A549 (cell line): ENCODE results near the gene TMEM9. TPM values are rescaled to one million over a fixed set of nuclear protein-coding genes. Genes with fewer than 3 reads are reported as not detected.

Experiments
- ATAC-seq, 2 experiments: fragments of 200-7000 bp in 1 of 2; fragments of >200 bp in 1 of 2; cut with Nextera tagmentation in 1 of 2; cut with Tn5 transposase in 1 of 2; 3 replicates each; pipeline versions ENCODE4 v1.8.0 to v1.9.1; 2018 to 2020; ENCODE audit warnings: mild to moderate bottlenecking in 1 of 2, moderate library complexity in 1 of 2
- CTCF ChIA-PET: fragments of 300-600 bp; sonication (Branson Sonifier 250); formaldehyde crosslinking; extraction: SDS; loops from one replicate; lab custom pipeline; 2021; ENCODE audit warnings: antibody characterized with exemption, inconsistent platforms; lab: Yijun Ruan, JAX
- POLR2A ChIA-PET: fragments of 350-600 bp; formaldehyde crosslinking; extraction: SDS; loops from one replicate; lab custom pipeline; 2021; ENCODE audit warnings: antibody characterized with exemption, inconsistent platforms; lab: Yijun Ruan, JAX
- DNase-seq, 2 experiments: peaks; one replicate each; pipeline versions ENCODE4 v3.0.0 to v3.0.0-alpha.2; 2011 to 2016; ENCODE audit warnings: low read depth in 1 of 2, low spot score in 1 of 2
- FAIRE-seq: peaks from 2 replicates; lab custom pipeline; 2011; peaks lifted over from hg19 to GRCh38; lab: Jason Lieb, UNC
- H3K27ac ChIP-seq, 2 experiments: fragments of >200 bp; sonication (Bioruptor Twin); formaldehyde crosslinking; 3 replicates each; pipeline ENCODE4 v1.5.1; 2016 to 2017
- H3K4me1 ChIP-seq: fragments of >200 bp; sonication (Bioruptor Twin); formaldehyde crosslinking; 3 replicates; pipeline ENCODE4 v1.6.1; 2016
- H3K4me2 ChIP-seq: fragments of >200 bp; sonication (Bioruptor Twin); formaldehyde crosslinking; 3 replicates; pipeline ENCODE4 v1.6.1; 2016
- H3K4me3 ChIP-seq: fragments of >200 bp; sonication (Bioruptor Twin); formaldehyde crosslinking; 3 replicates; pipeline ENCODE4 v1.5.1; 2016
- H3K9me3 ChIP-seq: fragments of >200 bp; sonication (Bioruptor Twin); formaldehyde crosslinking; 3 replicates; pipeline ENCODE4 v1.6.1; 2016
- BHLHE40 ChIP-seq: IDR thresholded peaks from 2 replicates; pipeline ENCODE4 v1.6.1; 2012; ENCODE audit warnings: low read depth, low read length, inconsistent platforms
- CHD4 ChIP-seq: fragments of 200-600 bp; sonication (generic); IDR thresholded peaks from 2 replicates; pipeline ENCODE4 v1.6.1; 2016; ENCODE audit warnings: antibody characterized with exemption, mild to moderate bottlenecking, borderline replicate concordance
- ESRRA ChIP-seq: fragments of 150-350 bp; IDR thresholded peaks from 2 replicates; pipeline ENCODE4 v1.6.1; 2014; ENCODE audit warnings: mild to moderate bottlenecking, low read length, borderline replicate concordance
- GATA3 ChIP-seq: IDR thresholded peaks from 2 replicates; pipeline ENCODE4 v1.6.1; 2012; ENCODE audit warnings: borderline replicate concordance
- HDAC2 ChIP-seq: fragments of 200-600 bp; sonication (generic); IDR thresholded peaks from 2 replicates; pipeline ENCODE4 v1.6.1; 2016
- HEYL ChIP-seq: fragments of 250-450 bp; sonication (Bioruptor Pico); IDR thresholded peaks from 2 replicates; pipeline ENCODE4 v1.8.0; 2021; ENCODE audit warnings: mild to moderate bottlenecking, moderate library complexity
- HOXB13 ChIP-seq: fragments of 250-450 bp; sonication (Bioruptor Pico); IDR thresholded peaks from 2 replicates; pipeline ENCODE4 v1.5.0; 2020; ENCODE audit warnings: low read depth, mild to moderate bottlenecking, moderate library complexity
- HOXB5 ChIP-seq: fragments of 250-450 bp; sonication (Bioruptor Pico); IDR thresholded peaks from 2 replicates; pipeline ENCODE4 v1.5.0; 2020; ENCODE audit warnings: mild to moderate bottlenecking, moderate library complexity
- JUN ChIP-seq, 2 experiments: fragments of >200 bp; sonication (Bioruptor Twin); formaldehyde crosslinking; IDR thresholded peaks; 2 replicates in 1 of 2; 3 replicates in 1 of 2; pipeline ENCODE4 v1.6.1; 2016 to 2017
- KDM1A ChIP-seq: fragments of 200-600 bp; sonication (generic); IDR thresholded peaks from 2 replicates; pipeline ENCODE4 v1.6.1; 2016; ENCODE audit warnings: low read depth, mild to moderate bottlenecking
- KDM5A ChIP-seq: fragments of 200-600 bp; sonication (generic); IDR thresholded peaks from 2 replicates; pipeline ENCODE4 v1.6.1; 2016; ENCODE audit warnings: antibody characterized with exemption, mild to moderate bottlenecking
- MAFK ChIP-seq: fragments of 450-650 bp; IDR thresholded peaks from 2 replicates; pipeline ENCODE4 v1.6.1; 2014; ENCODE audit not compliant: partially characterized antibody
- MYC ChIP-seq: IDR thresholded peaks from 2 replicates; pipeline ENCODE4 v1.6.1; 2012; ENCODE audit warnings: mild to moderate bottlenecking, inconsistent platforms, low read length, improper control_type of control experiment, borderline replicate concordance
- NFE2L2 ChIP-seq: fragments of 150-350 bp; conservative IDR thresholded peaks from 2 replicates; pipeline ENCODE4 v1.6.1; 2014; ENCODE audit warnings: low read length
- NR3C1 ChIP-seq: fragments of >200 bp; sonication (Bioruptor Twin); formaldehyde crosslinking; IDR thresholded peaks from 3 replicates; pipeline ENCODE4 v1.6.1; 2017
- RARB ChIP-seq: fragments of 250-450 bp; sonication (Bioruptor Pico); IDR thresholded peaks from 2 replicates; pipeline ENCODE4 v1.8.0; 2021; ENCODE audit warnings: mild to moderate bottlenecking, moderate library complexity
- RFX5 ChIP-seq: fragments of 450-650 bp; IDR thresholded peaks from 2 replicates; pipeline ENCODE4 v1.7.1; 2014; ENCODE audit warnings: antibody characterized with exemption, mild to moderate bottlenecking, moderate library complexity
- RNF2 ChIP-seq: fragments of 200-600 bp; sonication (generic); IDR thresholded peaks from 2 replicates; pipeline ENCODE4 v1.6.1; 2016; ENCODE audit warnings: low read depth, mild to moderate bottlenecking, antibody characterized with exemption, moderate library complexity, borderline replicate concordance
- SMC3 ChIP-seq: fragments of >200 bp; sonication (Bioruptor Twin); formaldehyde crosslinking; IDR thresholded peaks from 3 replicates; pipeline ENCODE4 v1.6.1; 2018; ENCODE audit warnings: inconsistent platforms
- SREBF2 ChIP-seq: fragments of 450-650 bp; IDR thresholded peaks from 2 replicates; pipeline ENCODE4 v1.6.1; 2014; ENCODE audit warnings: mild to moderate bottlenecking, moderate library complexity
- TP53 ChIP-seq: fragments of 250-450 bp; sonication (Bioruptor Pico); IDR thresholded peaks from 2 replicates; pipeline ENCODE4 v1.5.0; 2021; ENCODE audit warnings: mild to moderate bottlenecking, moderate library complexity
- ZNF302 ChIP-seq: fragments of 250-450 bp; sonication (Bioruptor Pico); IDR thresholded peaks from 2 replicates; pipeline ENCODE4 v1.9.0; 2021; ENCODE audit warnings: inconsistent platforms, mild to moderate bottlenecking, moderate library complexity
- WGBS: methylation state at CpG from one replicate; pipeline ENCODE4 v1.1.6; 2017; ENCODE audit errors: missing lambda C conversion rate; 5-methylcytosine and 5-hydroxymethylcytosine counted together
- polyA plus RNA-seq, 4 experiments: library from polyadenylated mRNA; depleted of rRNA in 3 of 4; stranded (reverse); fragments of >200 nt; fragmentation: RNase III in 1 of 4; extraction: RNeasy Plus Mini Kit Qiagen cat#74134 plus additional on column Dnase treatment in 1 of 4; gene quantifications; 2 replicates in 3 of 4; 3 replicates in 1 of 4; pipeline ENCODE4 v1.2.3, GENCODE V29; 2011 to 2017
- TF ChIP-seq, protein P1 (sequence below): IDR thresholded peaks from 2 replicates; pipeline ENCODE4 v1.6.1; 2012
- TF ChIP-seq, protein P2 (sequence below): fragments of 150-350 bp; IDR thresholded peaks from 2 replicates; pipeline ENCODE4 v1.6.1; 2014; ENCODE audit warnings: low read depth, mild to moderate bottlenecking, low read length
- TF ChIP-seq, protein P3 (sequence below): fragments of >200 bp; sonication (Bioruptor Twin); formaldehyde crosslinking; IDR thresholded peaks from 2 replicates; pipeline ENCODE4 v1.6.1; 2016
- TF ChIP-seq, protein P4 (sequence below): IDR thresholded peaks from 2 replicates; pipeline ENCODE4 v1.6.1; 2012

The TMEM9 gene
- polyA plus RNA-seq, 2 of the 4 experiments (the other 2 are of a cell fraction), result 86.8 to 97.0 TPM

DNA sequence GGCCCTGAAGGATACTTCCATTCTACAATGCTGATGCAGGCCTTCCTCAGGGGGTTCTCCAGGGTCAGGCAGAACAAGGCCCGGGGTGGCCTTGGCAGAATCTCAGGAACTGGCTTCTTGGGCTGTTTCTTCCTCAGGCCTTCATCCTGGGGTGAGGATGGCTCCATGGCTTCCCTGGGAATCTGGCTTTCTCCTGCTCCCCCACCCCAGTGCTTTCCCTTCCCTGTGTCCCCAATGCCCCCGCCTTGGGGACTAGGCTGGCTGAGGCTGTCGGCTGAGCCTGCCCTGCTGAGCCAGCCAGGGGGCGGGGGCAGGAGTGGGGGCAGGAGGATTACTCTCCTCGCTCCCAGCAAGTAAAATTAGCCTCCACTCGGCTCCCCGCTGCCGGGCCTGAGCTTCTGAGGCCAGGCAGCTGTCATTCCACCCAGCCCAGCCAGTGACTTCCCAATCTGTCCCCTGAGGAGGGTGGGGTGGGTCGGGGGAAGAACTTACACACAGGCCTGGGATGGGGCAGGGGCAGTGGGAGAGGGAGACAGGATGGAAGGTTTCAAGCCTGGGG is 42.0 kb downstream of the TMEM9 start, which contains the start of gene CACNA1S:
CACNA1S (minus strand) TSS at position 254 of the 559 bp plus-strand sequence; CDS start at position 167, 87 bp downstream.
- H3K9me3 ChIP-seq, result no peaks in the 10 kb centered on the region
- FAIRE-seq, result no peak
- no peak within 1 kb of the TSS for H3K4me3 ChIP-seq
- 95% methylated on average over 4 of the region's 9 CpGs for WGBS
- TF ChIP-seq NR3C1 (no peak), HEYL (CRISPR knock-in tag) (no peak), ESRRA (no peak), CHD4 (no peak), RARB (CRISPR knock-in tag) (no peak), GATA3 (no peak)
- TF ChIP-seq, protein P1, sequence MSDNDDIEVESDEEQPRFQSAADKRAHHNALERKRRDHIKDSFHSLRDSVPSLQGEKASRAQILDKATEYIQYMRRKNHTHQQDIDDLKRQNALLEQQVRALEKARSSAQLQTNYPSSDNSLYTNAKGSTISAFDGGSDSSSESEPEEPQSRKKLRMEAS, result no peak
- TF ChIP-seq, protein P2, sequence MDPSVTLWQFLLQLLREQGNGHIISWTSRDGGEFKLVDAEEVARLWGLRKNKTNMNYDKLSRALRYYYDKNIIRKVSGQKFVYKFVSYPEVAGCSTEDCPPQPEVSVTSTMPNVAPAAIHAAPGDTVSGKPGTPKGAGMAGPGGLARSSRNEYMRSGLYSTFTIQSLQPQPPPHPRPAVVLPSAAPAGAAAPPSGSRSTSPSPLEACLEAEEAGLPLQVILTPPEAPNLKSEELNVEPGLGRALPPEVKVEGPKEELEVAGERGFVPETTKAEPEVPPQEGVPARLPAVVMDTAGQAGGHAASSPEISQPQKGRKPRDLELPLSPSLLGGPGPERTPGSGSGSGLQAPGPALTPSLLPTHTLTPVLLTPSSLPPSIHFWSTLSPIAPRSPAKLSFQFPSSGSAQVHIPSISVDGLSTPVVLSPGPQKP, result no peak
- no peak for DNase-seq
- no peak for ATAC-seq
- POLR2A ChIA-PET, result no interaction called here
- no peak within 1 kb of the TSS for H3K4me2 ChIP-seq
- peaks cover 8% of the 10 kb centered on the region for H3K4me1 ChIP-seq
- no peak within 1 kb of the TSS for H3K27ac ChIP-seq
- CTCF ChIA-PET, result interaction anchor here (1.3 to 7.4 kb wide), 3 partner anchors 14 to 70 kb away, joined by 3 to 84 read pairs (median 83); no protein-coding TSS in a partner anchor

DNA sequence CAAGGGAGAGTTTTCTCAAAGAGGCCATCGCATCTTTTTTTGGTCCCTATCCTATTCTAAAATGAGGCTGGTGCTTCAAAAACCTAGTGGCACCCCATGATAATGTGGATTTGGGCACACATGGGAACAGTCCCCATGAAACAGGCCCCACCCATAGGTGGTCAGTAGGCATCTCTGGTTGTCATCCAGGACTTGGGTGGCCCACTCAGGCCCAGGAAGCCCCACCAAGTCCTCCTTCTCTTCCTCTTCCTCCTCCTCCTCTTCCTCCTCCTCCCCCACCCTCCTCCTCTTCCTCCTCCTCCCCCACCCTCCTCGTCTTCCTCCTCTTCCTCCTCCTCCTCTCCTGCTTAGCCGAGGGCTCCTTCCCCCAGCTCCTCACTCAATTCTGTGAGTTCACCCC is 42.6 kb downstream of the TMEM9 start:
- no peak overlapping the region for H3K4me2 ChIP-seq
- POLR2A ChIA-PET, result no interaction called here
- H3K4me1 ChIP-seq, result peaks cover 8% of the 10 kb centered on the region
- no peak overlapping the region for H3K27ac ChIP-seq
- WGBS, result 91% methylated on average over 3 of the region's 3 CpGs
- DNase-seq, result no peak
- H3K4me3 ChIP-seq, result no peak overlapping the region
- TF ChIP-seq, protein P3, sequence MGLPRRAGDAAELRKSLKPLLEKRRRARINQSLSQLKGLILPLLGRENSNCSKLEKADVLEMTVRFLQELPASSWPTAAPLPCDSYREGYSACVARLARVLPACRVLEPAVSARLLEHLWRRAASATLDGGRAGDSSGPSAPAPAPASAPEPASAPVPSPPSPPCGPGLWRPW, result no peak
- no peak for TF ChIP-seq ZNF302 (CRISPR knock-in tag)
- TF ChIP-seq NR3C1, result no peak
- no peak for TF ChIP-seq JUN (IDR thresholded peaks at IDR 0.05)
- no peak for TF ChIP-seq NFE2L2
- no peak for TF ChIP-seq RNF2
- no peak for TF ChIP-seq HOXB13 (CRISPR knock-in tag)
- no peak for TF ChIP-seq MAFK
- TF ChIP-seq KDM1A, result no peak
- CTCF ChIA-PET, result interaction anchor here (0.6 to 7.4 kb wide), 6 partner anchors 13 to 139 kb away, joined by 3 to 84 read pairs (median 3); no protein-coding TSS in a partner anchor
- no peak for ATAC-seq
- no peak for FAIRE-seq
- no peaks in the 10 kb centered on the region for H3K9me3 ChIP-seq

DNA sequence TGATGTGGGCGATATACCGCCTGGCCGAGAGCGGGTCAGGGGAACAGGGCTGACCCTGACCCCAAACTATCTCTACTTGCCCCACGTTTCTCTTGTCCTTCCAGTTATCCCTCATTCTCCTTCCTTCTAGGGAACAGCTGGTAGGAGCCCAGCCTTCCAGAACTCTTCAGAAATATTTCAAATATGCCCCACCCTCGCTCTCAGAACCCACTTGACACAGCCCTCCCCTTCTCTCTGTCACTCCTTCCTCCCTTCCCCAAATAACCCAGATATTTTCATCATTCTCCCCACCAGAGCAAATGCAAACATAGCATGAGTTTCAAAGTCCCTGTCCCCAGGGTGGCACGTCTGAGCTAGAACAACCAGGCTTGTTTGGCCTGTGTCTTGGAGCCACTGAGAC is 43.1 kb downstream of the TMEM9 start:
- Histone ChIP-seq H3K4me1 (peaks cover 8% of the 10 kb centered on the region), H3K27ac (no peak overlapping the region), H3K4me3 (no peak overlapping the region), H3K4me2 (no peak overlapping the region), H3K9me3 (no peaks in the 10 kb centered on the region)
- TF ChIP-seq MYC (no peak), KDM5A (no peak), HOXB5 (CRISPR knock-in tag) (no peak), ESRRA (no peak), SREBF2 (no peak), SMC3 (no peak), BHLHE40 (no peak), HDAC2 (no peak), NFE2L2 (no peak), TP53 (CRISPR knock-in tag) (no peak), RFX5 (no peak)
- TF ChIP-seq, protein P4, sequence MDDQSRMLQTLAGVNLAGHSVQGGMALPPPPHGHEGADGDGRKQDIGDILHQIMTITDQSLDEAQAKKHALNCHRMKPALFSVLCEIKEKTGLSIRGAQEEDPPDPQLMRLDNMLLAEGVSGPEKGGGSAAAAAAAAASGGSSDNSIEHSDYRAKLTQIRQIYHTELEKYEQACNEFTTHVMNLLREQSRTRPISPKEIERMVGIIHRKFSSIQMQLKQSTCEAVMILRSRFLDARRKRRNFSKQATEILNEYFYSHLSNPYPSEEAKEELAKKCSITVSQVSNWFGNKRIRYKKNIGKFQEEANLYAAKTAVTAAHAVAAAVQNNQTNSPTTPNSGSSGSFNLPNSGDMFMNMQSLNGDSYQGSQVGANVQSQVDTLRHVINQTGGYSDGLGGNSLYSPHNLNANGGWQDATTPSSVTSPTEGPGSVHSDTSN, result no peak
- FAIRE-seq (no peak), ATAC-seq (no peak), DNase-seq (no peak)
- ChIA-PET CTCF (interaction anchor here (0.6 to 7.4 kb wide), 6 partner anchors 12 to 139 kb away, joined by 3 to 84 read pairs (median 3); no protein-coding TSS in a partner anchor), POLR2A (no interaction called here)
- 76% methylated on average over 7 of the region's 7 CpGs for WGBS
